Fibroblast of lung (primary cell): ENCODE measurements around the gene HBS1L.

Experiments
- CTCF ChIP-seq, 2 donors: IDR thresholded peaks in 1 of 2; conservative IDR thresholded peaks in 1 of 2; 1 replicate in 1 of 2; 2 replicates in 1 of 2; pipeline ENCODE4 v1.5.1; 2011 to 2012; ENCODE audit warnings: low read length in 2 of 2, control low read depth in 1 of 2, inconsistent platforms in 1 of 2, low read depth in 1 of 2, mild to moderate bottlenecking in 1 of 2
- EZH2 ChIP-seq: IDR thresholded peaks from 2 replicates; pipeline ENCODE4 v1.5.1; 2012; ENCODE audit warnings: low read length, control low read depth, mild to moderate bottlenecking; ENCODE audit errors: missing control alignments

- TF ChIP-seq CTCF (conservative IDR thresholded peaks at IDR 0.05 in 1 of 2, IDR thresholded peaks at IDR 0.05 in 1 of 2; ENCODE audit: low read depth in 1 of 2, low read length in 2 of 2) (no peak), EZH2 (no peak)
These were observed 20.4 kb upstream of the HBS1L start for GRCh38 chr6:135075018-135075417.
